Heart left ventricle (tissue), 16 donors: ENCODE results near the gene NUCKS1. TPM values are rescaled to one million over a fixed set of nuclear protein-coding genes. Genes with fewer than 3 reads are reported as not detected.

Source experiments
- ATAC-seq, 4 donors: fragments of 200-7000 bp; cut with Tn5 transposase; one replicate each; pipeline ENCODE4 v1.9.1; 2020 to 2022; ENCODE audit warnings: moderate library complexity in 4 of 4, mild to moderate bottlenecking in 3 of 4, moderate number of reproducible peaks in 1 of 4
- DNase-seq, 5 donors: peaks; one replicate each; pipeline ENCODE4 v3.0.0-alpha.2; 2020
- H3K27ac ChIP-seq, 12 donors: fragments of 200-600 bp; sonication (generic) in 4 of 12; one replicate each; pipeline versions ENCODE4 v1.5.0 to v1.8.0; 2016 to 2022; ENCODE audit warnings: mild to moderate bottlenecking in 2 of 12
- H3K27me3 ChIP-seq, 9 donors: fragments of 200-600 bp; sonication (generic) in 2 of 9; one replicate each; pipeline versions ENCODE4 v1.5.1 to v1.8.0; 2016 to 2022; ENCODE audit warnings: mild to moderate bottlenecking in 3 of 9
- H3K36me3 ChIP-seq, 9 donors: fragments of 200-600 bp; sonication (generic) in 2 of 9; one replicate each; pipeline versions ENCODE4 v1.5.0 to v1.8.0; 2018 to 2022; ENCODE audit warnings: mild to moderate bottlenecking in 2 of 9
- H3K4me1 ChIP-seq, 12 donors: fragments of 200-600 bp; sonication (generic) in 4 of 12; one replicate each; pipeline versions ENCODE4 v1.5.0 to v1.8.0; 2016 to 2022; ENCODE audit warnings: mild to moderate bottlenecking in 3 of 12
- H3K4me3 ChIP-seq, 12 donors: fragments of 200-600 bp; sonication (generic) in 4 of 12; one replicate each; pipeline versions ENCODE4 v1.5.0 to v1.8.0; 2017 to 2022; ENCODE audit warnings: mild to moderate bottlenecking in 9 of 12, moderate library complexity in 4 of 12
- H3K9me3 ChIP-seq, 12 donors: fragments of 200-600 bp; sonication (generic) in 4 of 12; one replicate each; pipeline versions ENCODE4 v1.5.0 to v1.8.0; 2016 to 2022; ENCODE audit warnings: mild to moderate bottlenecking in 1 of 12
- POLR2A ChIP-seq, 2 donors: fragments of 450-650 bp; IDR thresholded peaks; one replicate each; pipeline ENCODE4 v1.6.1; 2017; ENCODE audit warnings: antibody characterized with exemption in 2 of 2, mild to moderate bottlenecking in 2 of 2, moderate library complexity in 2 of 2
- WGBS, 4 donors: extraction: QIAGEN DNeasy Blood & Tissue Kit in 2 of 4; methylation state at CpG; one replicate each; pipeline versions ENCODE4 v1.1.5 to v1.1.7; 2013 to 2018; 5-methylcytosine and 5-hydroxymethylcytosine counted together
- intact Hi-C, 10 donors: fragments of 100-400 bp; cut with DNase I; formaldehyde crosslinking; loops; one replicate each; pipeline versions ENCODE4 v1.11.1 to v1.14.2; 2022
- polyA plus RNA-seq, 2 donors: library from polyadenylated mRNA; stranded (reverse); fragments of 200-250 nt; gene quantifications; one replicate each; pipeline ENCODE4 v1.2.3, GENCODE V29; 2013
- total RNA-seq, 9 donors: library from RNA; depleted of rRNA in 2 of 9; stranded (reverse); fragments of >200 nt in 2 of 9; fragmentation: NEBNext Ultra II Directional in 3 of 9; extraction: Animal tissue kit (Norgen Biotek cat#: 25700) in 3 of 9; gene quantifications; one replicate each; pipeline versions ENCODE4 v1.1.0 to v1.2.4, GENCODE V29; 2016 to 2023
- TF ChIP-seq, protein P1 (sequence below), 12 donors: fragments of 200-600 bp; sonication (generic) in 4 of 12; IDR thresholded peaks; one replicate each; pipeline versions ENCODE4 v1.5.0 to v1.8.0; 2018 to 2022; ENCODE audit warnings: antibody characterized with exemption in 12 of 12, mild to moderate bottlenecking in 5 of 12
- donor health status: ischemic (EF 13 %, LVEDD 7.1; RV severe dilation, severe dysfunction).
- donor health status: healthy with polysubstance abuse.
- donor health status: DM: no; HTN: yes; CAD: no.
- donor health status: DM: no; HTN: no; CAD: no.
- donor health status: ischemic (EF 25% LVEDD 6.9; RV normal size, moderate dysfunction).
- donor health status: ischemic (EF 25% LVEDD 5.7; RV mildly dilated, moderate dysfunction).
- donor health status: healthy.
- donor health status: DM: yes; HTN: yes; CAD: no.
- donor health status: ischemic (EF 35%, LVEDD 5.7; RV mildly dilated, moderate dysfunction).
- donor health status: nonischemic (EF 11% LVEDD 7.7; RV severe dilation, severe dysfunction).
- donor health status: DM: yes; HTN: yes; CAD: no.
- donor health status: PGD.
- donor health status: ischemic (EF 29% LVEDD 5.4; RV normal size, mild dysfunction).
- donor health status: nonischemic (EF 23%, LVEDD 6.1; RV moderate dilation, normal function).

The NUCKS1 gene
- total and polyA plus RNA-seq, 11 donors: 73.4 to 240 (median 198) TPM

DNA sequence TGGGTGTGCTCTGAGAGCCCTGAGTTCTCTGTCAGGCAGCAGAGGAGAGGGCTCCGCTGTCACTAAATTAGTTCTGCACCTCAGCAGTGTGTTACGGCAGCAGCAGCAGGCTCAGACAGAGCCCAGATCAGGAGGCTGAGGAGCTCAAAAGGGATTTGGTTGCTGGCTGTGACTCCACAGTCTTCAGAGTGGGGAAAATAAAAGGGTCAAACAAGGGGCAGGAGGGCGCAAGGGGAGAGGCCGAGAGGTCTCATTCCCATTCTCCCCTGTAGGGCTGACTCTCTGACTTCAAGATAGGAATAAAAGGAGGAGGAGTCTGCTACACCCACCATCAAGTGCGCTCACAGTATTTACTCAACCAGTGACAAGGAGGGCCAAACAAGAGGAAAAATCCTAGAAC is 60.5 kb downstream of the NUCKS1 start:
- no peak for ATAC-seq
- WGBS, 4 donors: 91 to 96% (median 95%) methylated on average over 5 of the region's 5 CpGs

DNA sequence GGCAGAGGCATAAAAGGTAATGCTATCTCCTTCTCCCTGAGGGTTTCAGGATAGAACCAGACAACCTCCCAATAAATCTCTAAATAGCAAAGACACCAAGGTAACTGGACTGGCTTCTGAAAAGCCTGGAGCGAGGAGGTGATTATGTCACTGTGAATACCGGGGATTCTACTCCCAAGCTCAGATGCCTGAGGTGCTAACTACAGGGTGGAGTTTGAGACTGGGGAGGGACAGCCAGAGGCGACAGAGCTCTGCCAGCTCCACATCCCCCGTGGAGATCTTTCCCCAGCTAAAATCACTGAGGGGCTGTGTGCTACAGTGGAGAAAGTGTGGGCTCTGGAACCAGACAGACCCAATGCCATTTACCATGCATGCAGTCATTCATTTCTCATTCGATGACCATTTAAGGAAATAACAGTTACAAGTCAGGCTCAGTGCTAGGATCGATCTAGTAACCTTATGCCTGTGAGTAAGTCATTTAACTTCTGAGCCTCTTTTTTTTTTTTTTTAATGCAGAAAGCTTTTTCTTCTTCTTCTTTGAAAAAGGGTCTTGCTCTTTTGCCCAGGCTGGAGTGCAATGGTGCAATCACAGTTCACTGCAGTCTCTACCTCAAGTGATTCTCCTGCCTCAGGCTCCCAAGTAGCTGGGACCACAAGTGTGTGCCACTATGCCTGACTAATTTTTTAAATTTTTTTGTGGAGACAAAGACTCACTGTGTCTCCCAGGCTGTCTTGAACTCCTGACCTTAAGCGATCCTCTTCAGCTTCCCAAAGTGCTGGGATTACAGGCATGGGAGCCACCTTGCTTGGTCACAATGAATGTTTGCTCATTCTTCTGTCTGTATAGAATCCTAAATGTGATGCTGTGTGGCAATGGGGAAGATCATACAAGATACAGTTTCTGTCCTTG is 61.6 kb downstream of the NUCKS1 start:
- H3K9me3 ChIP-seq: no peaks in the 10 kb centered on the region
- H3K27me3 ChIP-seq: no peaks in the 10 kb centered on the region
- 77 to 83% (median 78%) methylated on average over 7 of the region's 7 CpGs for WGBS, 4 donors
- H3K27ac ChIP-seq: no peak overlapping the region
- TF ChIP-seq, protein P1, sequence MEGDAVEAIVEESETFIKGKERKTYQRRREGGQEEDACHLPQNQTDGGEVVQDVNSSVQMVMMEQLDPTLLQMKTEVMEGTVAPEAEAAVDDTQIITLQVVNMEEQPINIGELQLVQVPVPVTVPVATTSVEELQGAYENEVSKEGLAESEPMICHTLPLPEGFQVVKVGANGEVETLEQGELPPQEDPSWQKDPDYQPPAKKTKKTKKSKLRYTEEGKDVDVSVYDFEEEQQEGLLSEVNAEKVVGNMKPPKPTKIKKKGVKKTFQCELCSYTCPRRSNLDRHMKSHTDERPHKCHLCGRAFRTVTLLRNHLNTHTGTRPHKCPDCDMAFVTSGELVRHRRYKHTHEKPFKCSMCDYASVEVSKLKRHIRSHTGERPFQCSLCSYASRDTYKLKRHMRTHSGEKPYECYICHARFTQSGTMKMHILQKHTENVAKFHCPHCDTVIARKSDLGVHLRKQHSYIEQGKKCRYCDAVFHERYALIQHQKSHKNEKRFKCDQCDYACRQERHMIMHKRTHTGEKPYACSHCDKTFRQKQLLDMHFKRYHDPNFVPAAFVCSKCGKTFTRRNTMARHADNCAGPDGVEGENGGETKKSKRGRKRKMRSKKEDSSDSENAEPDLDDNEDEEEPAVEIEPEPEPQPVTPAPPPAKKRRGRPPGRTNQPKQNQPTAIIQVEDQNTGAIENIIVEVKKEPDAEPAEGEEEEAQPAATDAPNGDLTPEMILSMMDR (IDR thresholded peaks at IDR 0.05): no peak
- TF ChIP-seq POLR2A (IDR thresholded peaks at IDR 0.05): no peak
- no peaks in the 10 kb centered on the region for H3K36me3 ChIP-seq
- DNase-seq (no peak), ATAC-seq (no peak)
- intact Hi-C loops: no loop called here
- H3K4me1 ChIP-seq: no peaks in the 10 kb centered on the region
- no peak overlapping the region for H3K4me3 ChIP-seq

More for the DNA sequence above, 60.5 kb downstream of the NUCKS1 start:
- H3K27me3 ChIP-seq: no peaks in the 10 kb centered on the region
- DNase-seq: no peak
- no peak overlapping the region for H3K27ac ChIP-seq
- H3K36me3 ChIP-seq: no peaks in the 10 kb centered on the region
- TF ChIP-seq POLR2A (IDR thresholded peaks at IDR 0.05): no peak
- TF ChIP-seq, protein P1 (IDR thresholded peaks at IDR 0.05): no peak
- no peaks in the 10 kb centered on the region for H3K9me3 ChIP-seq
- intact Hi-C loops: no loop called here
- H3K4me3 ChIP-seq: no peak overlapping the region
- H3K4me1 ChIP-seq: no peaks in the 10 kb centered on the region

DNA sequence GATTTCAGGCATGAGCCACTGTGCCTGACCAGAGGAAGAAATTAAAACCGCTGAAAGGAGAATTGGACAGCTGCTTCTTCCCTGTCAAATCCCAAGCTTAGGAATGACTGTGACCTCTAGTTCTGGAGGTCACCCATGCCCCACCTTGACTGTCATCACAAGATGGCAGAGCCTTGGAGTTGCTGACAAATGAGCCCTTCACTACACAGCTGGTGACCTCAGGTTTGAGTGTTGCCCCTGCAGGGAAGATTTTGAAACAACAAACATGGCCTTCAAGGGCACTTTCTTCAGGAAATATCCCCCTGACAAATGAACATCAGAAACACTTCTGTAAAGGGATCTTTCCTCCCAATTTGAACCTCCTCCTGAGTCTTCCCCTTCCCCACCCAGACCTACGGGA is 62.7 kb downstream of the NUCKS1 start:
- no peaks in the 10 kb centered on the region for H3K4me1 ChIP-seq
- no peaks in the 10 kb centered on the region for H3K36me3 ChIP-seq
- 78 to 89% (median 82%) methylated on average over 2 of the region's 2 CpGs for WGBS, 4 donors
- DNase-seq: no peak
- intact Hi-C loops: no loop called here
- no peak for ATAC-seq
- no peaks in the 10 kb centered on the region for H3K27me3 ChIP-seq
- no peaks in the 10 kb centered on the region for H3K9me3 ChIP-seq
- no peak overlapping the region for H3K27ac ChIP-seq
- H3K4me3 ChIP-seq: no peak overlapping the region
- TF ChIP-seq, protein P1 (IDR thresholded peaks at IDR 0.05): no peak
- TF ChIP-seq POLR2A (IDR thresholded peaks at IDR 0.05): no peak

DNA sequence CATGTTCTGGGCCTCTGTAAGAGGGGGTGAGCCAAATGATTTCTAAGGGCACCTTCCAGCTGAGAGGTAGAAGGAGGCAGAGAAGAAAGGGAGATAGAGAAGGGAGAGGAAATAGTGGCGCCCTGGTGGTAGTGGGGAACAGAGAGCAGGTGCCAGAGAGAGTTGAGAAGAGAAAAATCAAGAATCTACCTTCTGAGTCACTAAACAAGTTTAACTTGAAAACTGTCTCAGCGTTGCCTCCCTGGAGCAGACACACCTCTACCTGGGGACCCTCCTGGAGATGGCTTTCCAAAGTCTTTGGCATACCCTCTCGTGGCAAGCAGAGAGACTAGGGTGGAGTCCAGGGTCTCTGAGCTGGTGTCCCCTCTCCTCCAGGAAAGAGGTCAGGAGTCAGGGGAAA is 68.6 kb downstream of the NUCKS1 start:
- intact Hi-C loops: no loop called here
- Histone ChIP-seq H3K4me1 (peaks cover 4 to 35% (median 22%) of the 10 kb centered on the region in 12 donors), H3K9me3 (no peaks in the 10 kb centered on the region), H3K36me3 (no peaks in the 10 kb centered on the region), H3K27me3 (peaks cover 0 to 6% (median 0%) of the 10 kb centered on the region in 9 donors), H3K27ac (no peak overlapping the region), H3K4me3 (no peak overlapping the region)
- ATAC-seq (no peak), DNase-seq (no peak)
- 81 to 88% (median 84%) methylated on average over 3 of the region's 3 CpGs for WGBS, 4 donors
- TF ChIP-seq POLR2A (IDR thresholded peaks at IDR 0.05): no peak
- TF ChIP-seq, protein P1 (IDR thresholded peaks at IDR 0.05): no peak
